Heart right ventricle (tissue), 16 donors: ENCODE data around the gene CACNA2D4. TPM values are rescaled to one million over a fixed set of nuclear protein-coding genes. Genes with fewer than 3 reads are reported as not detected.

Source experiments
- ATAC-seq, 8 donors: fragments of 200-7000 bp; cut with Tn5 transposase; one replicate each; pipeline ENCODE4 v1.9.1; 2020; ENCODE audit warnings: mild to moderate bottlenecking in 8 of 8, moderate library complexity in 8 of 8, moderate number of reproducible peaks in 1 of 8
- DNase-seq, 2 donors: peaks; one replicate each; pipeline ENCODE4 v3.0.0-alpha.2; 2020
- H3K27ac ChIP-seq, 10 donors: fragments of 200-600 bp; sonication (generic) in 2 of 10; one replicate each; pipeline versions ENCODE4 v1.5.0 to v1.8.0; 2020 to 2022; ENCODE audit warnings: mild to moderate bottlenecking in 3 of 10
- H3K27me3 ChIP-seq, 7 donors: fragments of 200-600 bp; one replicate each; pipeline ENCODE4 v1.8.0; 2021 to 2022; ENCODE audit warnings: mild to moderate bottlenecking in 2 of 7
- H3K36me3 ChIP-seq, 9 donors: fragments of 200-600 bp; sonication (generic) in 1 of 9; one replicate each; pipeline versions ENCODE4 v1.5.0 to v1.8.0; 2020 to 2022; ENCODE audit warnings: mild to moderate bottlenecking in 2 of 9
- H3K4me1 ChIP-seq, 9 donors: fragments of 200-600 bp; sonication (generic) in 1 of 9; one replicate each; pipeline versions ENCODE4 v1.5.0 to v1.8.0; 2020 to 2022; ENCODE audit warnings: mild to moderate bottlenecking in 4 of 9
- H3K4me3 ChIP-seq, 10 donors: fragments of 200-600 bp; sonication (generic) in 2 of 10; one replicate each; pipeline versions ENCODE4 v1.5.0 to v1.8.0; 2020 to 2022; ENCODE audit warnings: mild to moderate bottlenecking in 7 of 10, moderate library complexity in 2 of 10
- H3K9me3 ChIP-seq, 11 donors: fragments of 200-600 bp in 10 of 11; sonication (generic) in 2 of 11; one replicate each; pipeline versions ENCODE4 v1.5.0 to v1.8.0; 2013 to 2022; ENCODE audit warnings: mild to moderate bottlenecking in 2 of 11, control low read depth in 1 of 11, moderate library complexity in 1 of 11
- WGBS, 2 donors: extraction: QIAGEN DNeasy Blood & Tissue Kit; methylation state at CpG; one replicate each; pipeline ENCODE4 v1.1.7; 2013; ENCODE audit warnings: inconsistent platforms in 1 of 2; 5-methylcytosine and 5-hydroxymethylcytosine counted together
- intact Hi-C, 10 donors: fragments of 100-400 bp; cut with DNase I; formaldehyde crosslinking; loops; one replicate each; pipeline versions ENCODE4 v1.11.1 to v1.14.2; 2022
- polyA plus RNA-seq, 2 donors: library from polyadenylated mRNA; stranded (reverse); fragments of 200-250 nt; gene quantifications; one replicate each; pipeline ENCODE4 v1.2.3, GENCODE V29; 2013
- total RNA-seq, 10 donors: library from RNA; stranded (reverse); fragmentation: NEBNext Ultra II Directional in 3 of 10; extraction: Animal tissue kit (Norgen Biotek cat#: 25700) in 3 of 10; gene quantifications; one replicate each; pipeline versions ENCODE4 v1.2.1 to v1.2.4, GENCODE V29; 2021 to 2023
- TF ChIP-seq, protein P1 (sequence below), 9 donors: fragments of 200-600 bp; sonication (generic) in 2 of 9; IDR thresholded peaks; one replicate each; pipeline versions ENCODE4 v1.5.0 to v1.8.0; 2021 to 2022; ENCODE audit warnings: antibody characterized with exemption in 9 of 9, mild to moderate bottlenecking in 5 of 9, moderate library complexity in 1 of 9
- donor health status: Arrhythmogenic right ventricular cardiomyopathy.
- donor health status: ischemic (EF 13 %, LVEDD 7.1; RV severe dilation, severe dysfunction).
- donor health status: healthy with polysubstance abuse.
- donor health status: DM: no; HTN: yes; CAD: no.
- donor health status: DM: no; HTN: no; CAD: no.
- donor health status: ischemic (EF 25% LVEDD 6.9; RV normal size, moderate dysfunction).
- donor health status: ischemic (EF 25% LVEDD 5.7; RV mildly dilated, moderate dysfunction).
- donor health status: healthy.
- donor health status: DM: yes; HTN: yes; CAD: no.
- donor health status: Ischemic cardiomyopathy.
- donor health status: ischemic (EF 35%, LVEDD 5.7; RV mildly dilated, moderate dysfunction).
- donor health status: nonischemic (EF 11% LVEDD 7.7; RV severe dilation, severe dysfunction).
- donor health status: DM: yes; HTN: yes; CAD: no.
- donor health status: PGD.
- donor health status: ischemic (EF 29% LVEDD 5.4; RV normal size, mild dysfunction).
- donor health status: nonischemic (EF 23%, LVEDD 6.1; RV moderate dilation, normal function).

Gene CACNA2D4
- total and polyA plus RNA-seq, 12 donors = 0.19 to 6.2 (median 0.95) TPM

- WGBS, 2 donors = 80 to 83% methylated on average over 10 to 11 of the region's 11 CpGs
- intact Hi-C loops = loop anchor here in 2 of 10 donors (5.0 to 10.0 kb wide), 2 partner anchors 285 to 288 kb away; no protein-coding TSS in a partner anchor
- Histone ChIP-seq H3K27ac (no peak overlapping the region), H3K36me3 (no peaks in the 10 kb centered on the region), H3K9me3 (no peaks in the 10 kb centered on the region), H3K4me1 (peaks cover 0 to 64% (median 25%) of the 10 kb centered on the region in 9 donors), H3K27me3 (peaks cover 0 to 7% (median under 1%) of the 10 kb centered on the region in 7 donors), H3K4me3 (no peak overlapping the region)
- no peak for DNase-seq
- no peak for ATAC-seq
- TF ChIP-seq, protein P1, sequence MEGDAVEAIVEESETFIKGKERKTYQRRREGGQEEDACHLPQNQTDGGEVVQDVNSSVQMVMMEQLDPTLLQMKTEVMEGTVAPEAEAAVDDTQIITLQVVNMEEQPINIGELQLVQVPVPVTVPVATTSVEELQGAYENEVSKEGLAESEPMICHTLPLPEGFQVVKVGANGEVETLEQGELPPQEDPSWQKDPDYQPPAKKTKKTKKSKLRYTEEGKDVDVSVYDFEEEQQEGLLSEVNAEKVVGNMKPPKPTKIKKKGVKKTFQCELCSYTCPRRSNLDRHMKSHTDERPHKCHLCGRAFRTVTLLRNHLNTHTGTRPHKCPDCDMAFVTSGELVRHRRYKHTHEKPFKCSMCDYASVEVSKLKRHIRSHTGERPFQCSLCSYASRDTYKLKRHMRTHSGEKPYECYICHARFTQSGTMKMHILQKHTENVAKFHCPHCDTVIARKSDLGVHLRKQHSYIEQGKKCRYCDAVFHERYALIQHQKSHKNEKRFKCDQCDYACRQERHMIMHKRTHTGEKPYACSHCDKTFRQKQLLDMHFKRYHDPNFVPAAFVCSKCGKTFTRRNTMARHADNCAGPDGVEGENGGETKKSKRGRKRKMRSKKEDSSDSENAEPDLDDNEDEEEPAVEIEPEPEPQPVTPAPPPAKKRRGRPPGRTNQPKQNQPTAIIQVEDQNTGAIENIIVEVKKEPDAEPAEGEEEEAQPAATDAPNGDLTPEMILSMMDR (IDR thresholded peaks at IDR 0.05) = no peak
Observed at GRCh38 chr12:1929985-1930802, 11.7 kb upstream of the CACNA2D4 start.

- 90 to 91% methylated on average over 11 of the region's 11 CpGs for WGBS, 2 donors
- Histone ChIP-seq H3K4me1 (peaks cover 0 to 71% (median 28%) of the 10 kb centered on the region in 9 donors), H3K36me3 (no peaks in the 10 kb centered on the region)
Observed at GRCh38 chr12:1929241-1929984, 11.0 kb upstream of the CACNA2D4 start.

GRCh38 chr12:1928439-1929121 is 10.1 kb upstream of the CACNA2D4 start:
- peaks cover 0 to 10% (median 4%) of the 10 kb centered on the region in 7 donors for H3K27me3 ChIP-seq
- WGBS, 2 donors = 84 to 87% methylated on average over 22 of the region's 22 CpGs
- H3K36me3 ChIP-seq = no peaks in the 10 kb centered on the region
- H3K4me3 ChIP-seq = no peak overlapping the region
- no peak for DNase-seq
- H3K9me3 ChIP-seq = no peaks in the 10 kb centered on the region
- TF ChIP-seq, protein P1 (IDR thresholded peaks at IDR 0.05) = no peak
- intact Hi-C loops = no loop called here
- peaks cover 0 to 68% (median 28%) of the 10 kb centered on the region in 9 donors for H3K4me1 ChIP-seq
- H3K27ac ChIP-seq = peak overlapping the region in 4 of 10 donors; percentile 2 to 52 (median 30)
- no peak for ATAC-seq

More at GRCh38 chr12:1929241-1929984, 11.0 kb upstream of the CACNA2D4 start:
- TF ChIP-seq, protein P1 (IDR thresholded peaks at IDR 0.05) = no peak
- ATAC-seq (no peak), DNase-seq (no peak)
- Histone ChIP-seq H3K27me3 (peaks cover 0 to 10% (median 4%) of the 10 kb centered on the region in 7 donors), H3K27ac (no peak overlapping the region), H3K4me3 (no peak overlapping the region), H3K9me3 (no peaks in the 10 kb centered on the region)
- intact Hi-C loops = no loop called here
